Suppressor macrophage treated with lipopolysaccharide for 4 hours (primary cell): ENCODE measurements around the gene KATNB1.
A peak's percentile ranks its signal among the peaks of the same experiment; 100 is the strongest.

Experiments used
- DNase-seq: peaks from one replicate; pipeline ENCODE4 v3.0.0-alpha.2; 2020

The KATNB1 gene

GRCh38 chr16:57747091-57747490 is 11.5 kb downstream of the KATNB1 start:
- DNase-seq = no peak

- DNase-seq = no peak
Measured at GRCh38 chr16:57747496-57747895, 11.9 kb downstream of the KATNB1 start.

- no peak for DNase-seq
Measured at GRCh38 chr16:57747996-57748395, 12.4 kb downstream of the KATNB1 start.

GRCh38 chr16:57748596-57748995 is 13.0 kb downstream of the KATNB1 start:
- DNase-seq = no peak

- no peak for DNase-seq
Measured at GRCh38 chr16:57749101-57749692, 13.6 kb downstream of the KATNB1 start.

GRCh38 chr16:57749856-57750452 is 14.4 kb downstream of the KATNB1 start:
- DNase-seq = no peak

- DNase-seq = no peak
Measured at GRCh38 chr16:57750796-57751538, 15.4 kb downstream of the KATNB1 start.

- no peak for DNase-seq
Measured at GRCh38 chr16:57751539-57752202, 16.1 kb downstream of the KATNB1 start.

GRCh38 chr16:57752203-57752580 is 16.6 kb downstream of the KATNB1 start:
- no peak for DNase-seq

GRCh38 chr16:57752581-57753447 is 17.2 kb downstream of the KATNB1 start:
- DNase-seq = no peak

- no peak for DNase-seq
Measured at GRCh38 chr16:57753448-57754353, 18.1 kb downstream of the KATNB1 start.

- DNase-seq = no peak
Measured at GRCh38 chr16:57754354-57755060, 18.9 kb downstream of the KATNB1 start.

GRCh38 chr16:57755061-57755684 is 19.6 kb downstream of the KATNB1 start:
- no peak for DNase-seq

- DNase-seq = no peak
Measured at GRCh38 chr16:57755726-57756423, 20.3 kb downstream of the KATNB1 start.

- no peak for DNase-seq
Measured at GRCh38 chr16:57756424-57757325, 21.1 kb downstream of the KATNB1 start.

GRCh38 chr16:57757326-57757786 is 21.8 kb downstream of the KATNB1 start:
- DNase-seq = peak; percentile 93

GRCh38 chr16:57757883-57758282 is 22.3 kb downstream of the KATNB1 start:
- DNase-seq = no peak

GRCh38 chr16:57758331-57759117 is 23.0 kb downstream of the KATNB1 start:
- no peak for DNase-seq
